IMR-90 (cell line): ENCODE measurements around the gene ITSN2.

Source experiments
- BHLHE40 ChIP-seq: fragments of 150-350 bp; IDR thresholded peaks from 2 replicates; pipeline ENCODE4 v1.6.1; 2016; ENCODE audit warnings: mild to moderate bottlenecking, low read depth, low read length
- CHD1 ChIP-seq: IDR thresholded peaks from 2 replicates; pipeline ENCODE4 v1.6.1; 2012; ENCODE audit warnings: low read depth, low read length, improper control_type of control experiment
- CTCF ChIP-seq: conservative IDR thresholded peaks from 2 replicates; pipeline ENCODE4 v1.5.1; 2012; ENCODE audit warnings: mild to moderate bottlenecking, low read depth, low read length, improper control_type of control experiment
- ELK1 ChIP-seq: fragments of 150-350 bp; IDR thresholded peaks from 2 replicates; pipeline ENCODE4 v1.6.1; 2016; ENCODE audit warnings: low read depth, mild to moderate bottlenecking, low read length, moderate library complexity, borderline replicate concordance
- MAFK ChIP-seq: IDR thresholded peaks from 2 replicates; pipeline ENCODE4 v1.6.1; 2012; ENCODE audit warnings: low read depth, low read length, improper control_type of control experiment
- MAZ ChIP-seq: IDR thresholded peaks from 2 replicates; pipeline ENCODE4 v1.6.1; 2012; ENCODE audit warnings: low read depth, mild to moderate bottlenecking, low read length, improper control_type of control experiment, moderate library complexity, borderline replicate concordance
- POLR2A ChIP-seq: IDR thresholded peaks from 2 replicates; pipeline ENCODE4 v1.6.1; 2012; ENCODE audit warnings: mild to moderate bottlenecking, low read depth, low read length
- RCOR1 ChIP-seq: IDR thresholded peaks from 2 replicates; pipeline ENCODE4 v1.6.1; 2012; ENCODE audit warnings: mild to moderate bottlenecking, low read length, improper control_type of control experiment; ENCODE audit not compliant: insufficient replicate concordance
- RFX5 ChIP-seq: IDR thresholded peaks from 2 replicates; pipeline ENCODE4 v1.8.0; 2012; ENCODE audit warnings: low read depth, mild to moderate bottlenecking, low read length, moderate library complexity
- USF2 ChIP-seq: fragments of 150-350 bp; IDR thresholded peaks from 2 replicates; pipeline ENCODE4 v1.6.1; 2017; ENCODE audit warnings: mild to moderate bottlenecking, antibody characterized with exemption, low read length, low read depth

- TF ChIP-seq CTCF (no peak), POLR2A (no peak), MAFK (no peak), USF2 (no peak), CHD1 (no peak), ELK1 (no peak), MAZ (no peak), RFX5 (no peak), BHLHE40 (no peak), RCOR1 (no peak)
Measured at GRCh38 chr2:24332791-24333540, 27.4 kb downstream of the ITSN2 start.
